CD8-positive, alpha-beta memory T cell (primary cell): Measurements from ENCODE around the gene CLIC3. TPM values are rescaled to one million over a fixed set of nuclear protein-coding genes. Genes with fewer than 3 reads are reported as not detected.
A peak's percentile ranks its signal among the peaks of the same experiment; 100 is the strongest.

Experiments
- CTCF ChIA-PET: fragments of 350-600 bp; sonication (Branson Sonifier 250); formaldehyde crosslinking; loops from one replicate; lab custom pipeline; 2021; ENCODE audit warnings: antibody characterized with exemption; lab: Charles Lee
- POLR2A ChIA-PET: fragments of 350-600 bp; sonication (Branson Sonifier 250); formaldehyde crosslinking; loops from one replicate; lab custom pipeline; 2021; ENCODE audit warnings: antibody characterized with exemption; lab: Charles Lee
- DNase-seq, 5 donors: peaks; one replicate each; pipeline versions ENCODE4 v3.0.0 to v3.0.0-alpha.2; 2020 to 2022; ENCODE audit warnings: mixed read lengths in 1 of 5
- H3K27ac ChIP-seq: one replicate; pipeline ENCODE4 v1.7.0; 2013; ENCODE audit warnings: low read depth, mild to moderate bottlenecking, low read length, moderate library complexity
- H3K27me3 ChIP-seq: 2 replicates; pipeline ENCODE4 v1.7.0; 2013; ENCODE audit warnings: low read length, mild to moderate bottlenecking; ENCODE audit not compliant: insufficient read depth, poor library complexity, severe bottlenecking
- H3K36me3 ChIP-seq: 2 replicates; pipeline ENCODE4 v1.7.0; 2013; ENCODE audit warnings: mild to moderate bottlenecking, low read length, moderate library complexity; ENCODE audit not compliant: insufficient read depth
- H3K4me1 ChIP-seq: 2 replicates; pipeline ENCODE4 v1.7.0; 2013; ENCODE audit warnings: mild to moderate bottlenecking, low read length, moderate library complexity; ENCODE audit not compliant: insufficient read depth
- H3K4me3 ChIP-seq: 2 replicates; pipeline ENCODE4 v1.7.0; 2013; ENCODE audit warnings: mild to moderate bottlenecking, low read length
- H3K9me3 ChIP-seq: 2 replicates; pipeline ENCODE4 v1.7.0; 2013; ENCODE audit warnings: mild to moderate bottlenecking, low read length
- H3K27ac Mint-ChIP-seq, 8 donors: one replicate each; pipeline ENCODE4 v1.8.0; 2020 to 2021; ENCODE audit warnings: mixed read lengths in 8 of 8, mild to moderate bottlenecking in 6 of 8, inconsistent platforms in 3 of 8, moderate library complexity in 3 of 8
- H3K27me3 Mint-ChIP-seq, 2 donors: one replicate each; pipeline ENCODE4 v1.8.0; 2020 to 2021; ENCODE audit warnings: mixed read lengths in 2 of 2, mild to moderate bottlenecking in 1 of 2, moderate library complexity in 1 of 2
- H3K36me3 Mint-ChIP-seq, 3 donors: one replicate each; pipeline ENCODE4 v1.8.0; 2020 to 2021; ENCODE audit warnings: mixed read lengths in 3 of 3, inconsistent platforms in 1 of 3, mild to moderate bottlenecking in 1 of 3
- H3K4me1 Mint-ChIP-seq, 3 donors: one replicate each; pipeline ENCODE4 v1.8.0; 2020 to 2021; ENCODE audit warnings: mixed read lengths in 3 of 3, inconsistent platforms in 1 of 3, mild to moderate bottlenecking in 1 of 3
- H3K4me3 Mint-ChIP-seq, 7 donors: one replicate each; pipeline ENCODE4 v1.8.0; 2020 to 2021; ENCODE audit warnings: mixed read lengths in 7 of 7, mild to moderate bottlenecking in 6 of 7, moderate library complexity in 4 of 7, inconsistent platforms in 2 of 7
- H3K9me3 Mint-ChIP-seq, 5 donors: one replicate each; pipeline ENCODE4 v1.8.0; 2020 to 2022; ENCODE audit warnings: mixed read lengths in 5 of 5, mild to moderate bottlenecking in 3 of 5, moderate library complexity in 2 of 5, inconsistent platforms in 1 of 5
- polyA plus RNA-seq: library from polyadenylated mRNA; unstranded; fragments of 300-500 nt; fragmentation: Illumina TruSeq; gene quantifications from one replicate; pipeline ENCODE4 v1.2.3, GENCODE V29; 2021
- total RNA-seq, 2 experiments: library from RNA; stranded (reverse); gene quantifications; one replicate each; pipeline ENCODE4 v1.2.3, GENCODE V29; 2021

The CLIC3 gene
- total and polyA plus RNA-seq, 3 experiments from 2014 or later = 3.4 to 52.1 (median 4.1) TPM

GRCh38 chr9:137025517-137025966, 29.2 kb upstream of the CLIC3 start:
- no peaks in the 10 kb centered on the region for H3K9me3 ChIP-seq
- Mint-ChIP-seq H3K4me3 (peak overlapping the region in 5 of 7 donors; percentile 18 to 94 (median 66)), H3K36me3 (peaks cover 0 to 6% (median 3%) of the 10 kb centered on the region in 3 donors), H3K27ac (peak overlapping the region in 2 of 8 donors; percentile 36 to 87), H3K9me3 (no peaks in the 10 kb centered on the region), H3K27me3 (no peaks in the 10 kb centered on the region), H3K4me1 (peaks cover 24 to 52% (median 29%) of the 10 kb centered on the region in 3 donors)
- no peaks in the 10 kb centered on the region for H3K36me3 ChIP-seq
- DNase-seq = peak in 3 of 5 donors; percentile 20 to 69 (median 24)
- peaks cover 33% of the 10 kb centered on the region for H3K4me1 ChIP-seq
- ChIA-PET CTCF (interaction anchor here (0.9 to 7.8 kb wide), 9 partner anchors 10 to 206 kb away, joined by 3 to 72 read pairs (median 6); partner anchors contain the start of genes AJM1, CLIC3, NPDC1 and PAXX), POLR2A (interaction anchor here (1.3 kb wide), 1 partner anchor 33 kb away, joined by 4 read pairs; the partner anchor contains the start of gene PAXX)
- no peak overlapping the region for H3K4me3 ChIP-seq
- H3K27me3 ChIP-seq = no peaks in the 10 kb centered on the region
- no peak overlapping the region for H3K27ac ChIP-seq

- CTCF ChIA-PET = interaction anchor here (5.7 kb wide), 1 partner anchor 12 kb away, joined by 34 read pairs; no protein-coding TSS in a partner anchor
- Mint-ChIP-seq H3K4me1 (peaks cover 15 to 36% (median 15%) of the 10 kb centered on the region in 3 donors), H3K9me3 (no peaks in the 10 kb centered on the region), H3K27ac (peak overlapping the region in 1 of 8 donors; percentile 60), H3K4me3 (no peak overlapping the region), H3K36me3 (peaks cover 0 to 14% (median 3%) of the 10 kb centered on the region in 3 donors), H3K27me3 (no peaks in the 10 kb centered on the region)
- Histone ChIP-seq H3K36me3 (no peaks in the 10 kb centered on the region), H3K9me3 (no peaks in the 10 kb centered on the region), H3K4me3 (no peak overlapping the region), H3K4me1 (peaks cover 15% of the 10 kb centered on the region), H3K27ac (no peak overlapping the region), H3K27me3 (no peaks in the 10 kb centered on the region)
- no peak for DNase-seq
- POLR2A ChIA-PET = no interaction called here
Observed at GRCh38 chr9:137023583-137023991, 27.2 kb upstream of the CLIC3 start.

- DNase-seq = no peak
- ChIA-PET POLR2A (no interaction called here), CTCF (interaction anchor here (5.7 kb wide), 1 partner anchor 12 kb away, joined by 34 read pairs; no protein-coding TSS in a partner anchor)
- peaks cover 0 to 14% (median 3%) of the 10 kb centered on the region in 3 donors for H3K36me3 Mint-ChIP-seq
- H3K4me3 Mint-ChIP-seq = peak overlapping the region in 1 of 7 donors; percentile 68
- Histone ChIP-seq H3K27me3 (no peaks in the 10 kb centered on the region), H3K4me3 (no peak overlapping the region), H3K9me3 (no peaks in the 10 kb centered on the region), H3K4me1 (peaks cover 15% of the 10 kb centered on the region), H3K27ac (no peak overlapping the region), H3K36me3 (no peaks in the 10 kb centered on the region)
- peak overlapping the region in 1 of 8 donors; percentile 50 for H3K27ac Mint-ChIP-seq
- peaks cover 15 to 36% (median 15%) of the 10 kb centered on the region in 3 donors for H3K4me1 Mint-ChIP-seq
- no peaks in the 10 kb centered on the region for H3K9me3 Mint-ChIP-seq
- no peaks in the 10 kb centered on the region for H3K27me3 Mint-ChIP-seq
Observed at GRCh38 chr9:137023157-137023556, 26.8 kb upstream of the CLIC3 start.

GRCh38 chr9:137022662-137023008, 26.3 kb upstream of the CLIC3 start:
- ChIA-PET POLR2A (no interaction called here), CTCF (interaction anchor here (1.1 to 5.7 kb wide), 2 partner anchors 13 to 27 kb away, joined by 3 to 34 read pairs; partner anchors contain the start of gene CLIC3)
- Mint-ChIP-seq H3K27ac (peak overlapping the region in 1 of 8 donors; percentile 50), H3K9me3 (no peaks in the 10 kb centered on the region), H3K4me1 (peaks cover 15 to 36% (median 15%) of the 10 kb centered on the region in 3 donors), H3K27me3 (no peaks in the 10 kb centered on the region), H3K4me3 (peak overlapping the region in 1 of 7 donors; percentile 68), H3K36me3 (peaks cover 0 to 18% (median 3%) of the 10 kb centered on the region in 3 donors)
- peaks cover 15% of the 10 kb centered on the region for H3K4me1 ChIP-seq
- no peak overlapping the region for H3K27ac ChIP-seq
- H3K27me3 ChIP-seq = no peaks in the 10 kb centered on the region
- no peak for DNase-seq
- H3K36me3 ChIP-seq = no peaks in the 10 kb centered on the region
- no peak overlapping the region for H3K4me3 ChIP-seq
- H3K9me3 ChIP-seq = no peaks in the 10 kb centered on the region

GRCh38 chr9:137021979-137022661, 25.8 kb upstream of the CLIC3 start:
- Histone ChIP-seq H3K4me3 (no peak overlapping the region), H3K36me3 (no peaks in the 10 kb centered on the region), H3K27ac (no peak overlapping the region), H3K4me1 (peaks cover 10% of the 10 kb centered on the region), H3K27me3 (no peaks in the 10 kb centered on the region), H3K9me3 (no peaks in the 10 kb centered on the region)
- Mint-ChIP-seq H3K27ac (peak overlapping the region in 7 of 8 donors; percentile 28 to 93 (median 55)), H3K27me3 (no peaks in the 10 kb centered on the region), H3K36me3 (peaks cover 0 to 20% (median 3%) of the 10 kb centered on the region in 3 donors), H3K9me3 (no peaks in the 10 kb centered on the region), H3K4me3 (peak overlapping the region in 1 of 7 donors; percentile 53), H3K4me1 (peaks cover 12 to 32% (median 12%) of the 10 kb centered on the region in 3 donors)
- CTCF ChIA-PET = interaction anchor here (1.1 to 5.7 kb wide), 3 partner anchors 7 to 26 kb away, joined by 3 to 34 read pairs (median 4); partner anchors contain the start of gene CLIC3
- POLR2A ChIA-PET = no interaction called here
- peak in 4 of 5 donors; percentile 65 to 82 (median 74) for DNase-seq

GRCh38 chr9:137021568-137021978, 25.2 kb upstream of the CLIC3 start:
- peaks cover 8 to 27% (median 8%) of the 10 kb centered on the region in 3 donors for H3K4me1 Mint-ChIP-seq
- POLR2A ChIA-PET = interaction anchor here (0.6 kb wide), 1 partner anchor 13 kb away, joined by 3 read pairs; no protein-coding TSS in a partner anchor
- no peaks in the 10 kb centered on the region for H3K36me3 ChIP-seq
- peaks cover 5% of the 10 kb centered on the region for H3K4me1 ChIP-seq
- H3K27ac Mint-ChIP-seq = peak overlapping the region in 3 of 8 donors; percentile 28 to 63 (median 43)
- no peaks in the 10 kb centered on the region for H3K27me3 ChIP-seq
- H3K4me3 ChIP-seq = no peak overlapping the region
- H3K36me3 Mint-ChIP-seq = peaks cover 0 to 25% (median 3%) of the 10 kb centered on the region in 3 donors
- CTCF ChIA-PET = interaction anchor here (0.8 to 5.7 kb wide), 6 partner anchors 8 to 46 kb away, joined by 3 to 34 read pairs (median 4); partner anchors contain the start of gene CLIC3
- H3K9me3 ChIP-seq = no peaks in the 10 kb centered on the region
- no peak overlapping the region for H3K27ac ChIP-seq
- no peaks in the 10 kb centered on the region for H3K9me3 Mint-ChIP-seq
- no peak for DNase-seq
- H3K27me3 Mint-ChIP-seq = no peaks in the 10 kb centered on the region
- H3K4me3 Mint-ChIP-seq = peak overlapping the region in 1 of 7 donors; percentile 53

- H3K9me3 ChIP-seq = no peaks in the 10 kb centered on the region
- peaks cover 5 to 21% (median 5%) of the 10 kb centered on the region in 3 donors for H3K4me1 Mint-ChIP-seq
- H3K27ac Mint-ChIP-seq = peak overlapping the region in 1 of 8 donors; percentile 78
- H3K27me3 ChIP-seq = no peaks in the 10 kb centered on the region
- H3K27ac ChIP-seq = no peak overlapping the region
- no peaks in the 10 kb centered on the region for H3K9me3 Mint-ChIP-seq
- H3K27me3 Mint-ChIP-seq = no peaks in the 10 kb centered on the region
- H3K36me3 ChIP-seq = no peaks in the 10 kb centered on the region
- ChIA-PET POLR2A (interaction anchor here (0.6 kb wide), 2 partner anchors 14 to 22 kb away, joined by 3 read pairs; no protein-coding TSS in a partner anchor), CTCF (interaction anchor here (0.8 to 5.7 kb wide), 5 partner anchors 8 to 47 kb away, joined by 4 to 34 read pairs (median 5); partner anchors contain the start of gene CLIC3)
- peaks cover 0 to 29% (median 3%) of the 10 kb centered on the region in 3 donors for H3K36me3 Mint-ChIP-seq
- no peaks in the 10 kb centered on the region for H3K4me1 ChIP-seq
- no peak overlapping the region for H3K4me3 ChIP-seq
- no peak overlapping the region for H3K4me3 Mint-ChIP-seq
- no peak for DNase-seq
Observed at GRCh38 chr9:137020771-137021567, 24.6 kb upstream of the CLIC3 start.
